ENCODE data around the gene CYP2A6. TPM values are rescaled to one million over a fixed set of nuclear protein-coding genes. Genes with fewer than 3 reads are reported as not detected.
"Not testable (repeated sequence)": the region's sequence is repeated elsewhere in the genome, so short reads cannot be mapped to it uniquely, and the experiment has no call there.

The CYP2A6 gene
- total RNA-seq, 2 experiments from 2014 or later, result not detected

DNA sequence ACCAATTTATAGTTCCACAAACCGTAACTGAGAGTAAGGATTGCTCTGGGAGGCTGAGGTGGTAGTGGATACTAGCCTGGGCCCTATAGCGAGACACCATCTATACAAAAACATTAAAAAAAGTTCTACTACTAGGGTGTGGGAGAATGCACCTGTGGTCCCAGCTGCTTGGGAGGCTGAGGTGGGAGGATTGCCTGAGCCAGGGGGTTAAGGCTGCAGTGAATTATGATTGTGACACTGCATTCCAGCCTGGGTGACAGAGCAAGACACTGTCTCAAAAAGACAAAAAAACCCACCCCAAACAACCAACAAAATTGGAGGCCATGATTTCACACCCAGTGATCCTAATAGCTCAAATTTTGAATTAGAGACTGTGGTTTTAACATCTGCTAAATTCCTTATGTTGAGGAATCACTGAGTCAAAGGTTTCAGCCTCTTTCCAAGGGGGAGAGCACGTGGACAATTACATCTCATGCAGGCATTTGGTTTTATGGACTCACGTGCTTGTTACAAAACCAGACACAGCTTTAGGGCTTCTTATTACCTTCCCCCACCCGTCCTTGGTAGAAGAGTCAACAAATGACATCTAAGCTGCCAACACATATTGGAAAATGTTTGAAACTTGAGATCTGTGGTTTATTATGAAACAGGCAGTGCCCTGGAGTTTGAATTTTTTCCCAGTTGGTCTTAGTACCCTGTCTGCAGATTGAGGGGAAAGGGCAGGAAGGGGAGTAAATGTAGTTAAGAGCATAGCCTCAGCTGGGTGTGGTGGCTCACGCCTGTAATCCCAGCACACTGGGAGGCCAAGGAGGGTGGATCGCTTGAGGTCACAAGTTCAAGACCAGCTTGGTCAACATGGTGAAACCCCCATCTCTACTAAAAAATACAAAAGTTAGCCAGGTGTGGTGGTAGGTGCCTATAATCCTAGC lies 18.5 kb downstream of the CYP2A6 start:
- Mint-ChIP-seq H3K9me3 (peaks cover 3% of the 10 kb centered on the region), H3K27ac (peak overlapping the region; percentile 80), H3K27me3 (no peaks in the 10 kb centered on the region), H3K4me3 (no peak overlapping the region), H3K4me1 (ENCODE audit: low read depth) (peaks cover 35% of the 10 kb centered on the region), H3K36me3 (ENCODE audit: low read depth) (peaks cover 9% of the 10 kb centered on the region)
- H3K4me3 ChIP-seq (ENCODE audit: low read length), result no peak overlapping the region
- ATAC-seq (ENCODE audit: poor library complexity) (no peak), DNase-seq (no peak)
- H3K9me3 ChIP-seq (ENCODE audit: control insufficient read depth in 1 of 2, insufficient read depth in 1 of 2, low read length in 2 of 2), result no peaks in the 10 kb centered on the region
- no peaks in the 10 kb centered on the region for H3K27me3 ChIP-seq (ENCODE audit: control insufficient read depth in 1 of 2, insufficient read depth in 2 of 2, low read length in 2 of 2)
- intact Hi-C loops (cut with DNase I, micrococcal nuclease), result no loop called here
- H3K4me1 ChIP-seq (ENCODE audit: insufficient read depth, low read length), result peaks cover 15% of the 10 kb centered on the region
- peaks cover 2% of the 10 kb centered on the region for H3K36me3 ChIP-seq (ENCODE audit: insufficient read depth, low read length)
- CTCF ChIA-PET, result no interaction called here
- POLR2A ChIA-PET, result interaction anchor here (0.7 kb wide), 2 partner anchors 33 to 970 kb away, joined by 3 to 4 read pairs; partner anchors contain the start of gene EGLN2
- no peak overlapping the region for H3K27ac ChIP-seq (ENCODE audit: low read depth in 1 of 2, low read length in 2 of 2)
- TF ChIP-seq, protein P1, sequence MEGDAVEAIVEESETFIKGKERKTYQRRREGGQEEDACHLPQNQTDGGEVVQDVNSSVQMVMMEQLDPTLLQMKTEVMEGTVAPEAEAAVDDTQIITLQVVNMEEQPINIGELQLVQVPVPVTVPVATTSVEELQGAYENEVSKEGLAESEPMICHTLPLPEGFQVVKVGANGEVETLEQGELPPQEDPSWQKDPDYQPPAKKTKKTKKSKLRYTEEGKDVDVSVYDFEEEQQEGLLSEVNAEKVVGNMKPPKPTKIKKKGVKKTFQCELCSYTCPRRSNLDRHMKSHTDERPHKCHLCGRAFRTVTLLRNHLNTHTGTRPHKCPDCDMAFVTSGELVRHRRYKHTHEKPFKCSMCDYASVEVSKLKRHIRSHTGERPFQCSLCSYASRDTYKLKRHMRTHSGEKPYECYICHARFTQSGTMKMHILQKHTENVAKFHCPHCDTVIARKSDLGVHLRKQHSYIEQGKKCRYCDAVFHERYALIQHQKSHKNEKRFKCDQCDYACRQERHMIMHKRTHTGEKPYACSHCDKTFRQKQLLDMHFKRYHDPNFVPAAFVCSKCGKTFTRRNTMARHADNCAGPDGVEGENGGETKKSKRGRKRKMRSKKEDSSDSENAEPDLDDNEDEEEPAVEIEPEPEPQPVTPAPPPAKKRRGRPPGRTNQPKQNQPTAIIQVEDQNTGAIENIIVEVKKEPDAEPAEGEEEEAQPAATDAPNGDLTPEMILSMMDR (IDR thresholded peaks at IDR 0.05), result no peak

DNA sequence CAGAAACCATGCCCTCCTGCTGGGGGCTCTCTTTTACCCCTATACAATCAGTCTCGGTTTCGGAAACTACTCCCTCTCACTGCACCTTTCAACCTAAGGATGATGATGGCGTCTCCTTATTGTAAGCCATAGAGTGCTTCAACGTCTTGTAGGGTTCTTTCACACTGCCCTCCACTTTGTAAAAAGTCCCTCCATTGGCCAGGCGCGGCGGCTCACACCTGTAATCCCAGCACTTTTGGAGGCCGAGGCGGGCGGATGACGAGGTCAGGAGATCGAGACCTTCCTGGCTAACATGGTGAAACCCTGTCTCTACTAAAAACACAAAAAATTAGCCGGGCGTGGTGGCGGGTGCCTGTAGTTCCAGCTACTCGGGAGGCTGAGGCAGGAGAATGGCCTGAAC lies 19.5 kb downstream of the CYP2A6 start:
- Mint-ChIP-seq H3K27ac (peak overlapping the region; percentile 85), H3K4me1 (ENCODE audit: low read depth) (peaks cover 40% of the 10 kb centered on the region)
- H3K4me3 Mint-ChIP-seq; H3K36me3 ChIP-seq (ENCODE audit: insufficient read depth, low read length); DNase-seq; H3K27me3 Mint-ChIP-seq; H3K27ac ChIP-seq (ENCODE audit: low read depth in 1 of 2, low read length in 2 of 2); H3K9me3 ChIP-seq (ENCODE audit: control insufficient read depth in 1 of 2, insufficient read depth in 1 of 2, low read length in 2 of 2); H3K4me3 ChIP-seq (ENCODE audit: low read length); H3K27me3 ChIP-seq (ENCODE audit: control insufficient read depth in 1 of 2, insufficient read depth in 2 of 2, low read length in 2 of 2); intact Hi-C loops (cut with DNase I, micrococcal nuclease); ATAC-seq (ENCODE audit: poor library complexity); H3K36me3 Mint-ChIP-seq (ENCODE audit: low read depth); POLR2A ChIA-PET; H3K9me3 Mint-ChIP-seq; CTCF ChIA-PET: not testable (repeated sequence)
- H3K4me1 ChIP-seq (ENCODE audit: insufficient read depth, low read length), result peaks cover 23% of the 10 kb centered on the region

DNA sequence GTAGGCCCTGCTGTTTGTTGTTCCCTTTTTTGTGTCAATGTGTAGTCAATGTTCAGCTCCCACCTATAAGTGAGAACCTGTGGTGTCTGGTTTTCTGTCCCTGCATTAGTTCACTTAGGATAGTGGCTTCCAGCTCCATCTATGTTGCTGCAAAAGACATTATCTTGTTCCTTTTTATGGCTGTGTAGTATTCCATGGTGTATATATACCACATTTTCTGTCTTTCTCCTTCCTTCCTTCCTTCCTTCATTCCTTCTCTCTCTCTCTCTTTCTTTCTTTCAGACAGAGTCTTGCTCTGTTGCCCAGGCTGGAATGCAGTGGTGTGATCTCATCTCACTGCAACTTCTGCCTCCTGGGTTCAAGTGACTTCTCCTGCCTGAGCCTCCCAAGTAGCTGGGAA lies 21.0 kb downstream of the CYP2A6 start:
- Mint-ChIP-seq H3K27me3 (no peaks in the 10 kb centered on the region), H3K4me3 (no peak overlapping the region)
- TF ChIP-seq, protein P1 (IDR thresholded peaks at IDR 0.05), result no peak

More for the DNA sequence above, 21.0 kb downstream of the CYP2A6 start:
- ATAC-seq (ENCODE audit: poor library complexity) (no peak), DNase-seq (peak in 1 of 14 experiments; percentile 6)
- CTCF ChIA-PET, result no interaction called here
- no peaks in the 10 kb centered on the region for H3K27me3 ChIP-seq (ENCODE audit: control insufficient read depth in 1 of 2, insufficient read depth in 2 of 2, low read length in 2 of 2)
- Mint-ChIP-seq H3K9me3 (peaks cover 3% of the 10 kb centered on the region), H3K4me1 (ENCODE audit: low read depth) (peaks cover 44% of the 10 kb centered on the region), H3K36me3 (ENCODE audit: low read depth) (peaks cover 9% of the 10 kb centered on the region), H3K27ac (peak overlapping the region; percentile 85)
- POLR2A ChIA-PET, result no interaction called here
- no peak overlapping the region for H3K4me3 ChIP-seq (ENCODE audit: low read length)
- intact Hi-C loops (cut with DNase I, micrococcal nuclease), result no loop called here
- peaks cover 26% of the 10 kb centered on the region for H3K4me1 ChIP-seq (ENCODE audit: insufficient read depth, low read length)
- no peaks in the 10 kb centered on the region for H3K9me3 ChIP-seq (ENCODE audit: control insufficient read depth in 1 of 2, insufficient read depth in 1 of 2, low read length in 2 of 2)
- H3K36me3 ChIP-seq (ENCODE audit: insufficient read depth, low read length), result peaks cover 2% of the 10 kb centered on the region
- no peak overlapping the region for H3K27ac ChIP-seq (ENCODE audit: low read depth in 1 of 2, low read length in 2 of 2)

Measured in CD4-positive, alpha-beta T cell (primary cell).